ENCODE data around the gene PXK. TPM values are rescaled to one million over a fixed set of nuclear protein-coding genes. Genes with fewer than 3 reads are reported as not detected.

Gene PXK
- total RNA-seq, 2 experiments from 2014 or later = 68.7 to 125 TPM

DNA sequence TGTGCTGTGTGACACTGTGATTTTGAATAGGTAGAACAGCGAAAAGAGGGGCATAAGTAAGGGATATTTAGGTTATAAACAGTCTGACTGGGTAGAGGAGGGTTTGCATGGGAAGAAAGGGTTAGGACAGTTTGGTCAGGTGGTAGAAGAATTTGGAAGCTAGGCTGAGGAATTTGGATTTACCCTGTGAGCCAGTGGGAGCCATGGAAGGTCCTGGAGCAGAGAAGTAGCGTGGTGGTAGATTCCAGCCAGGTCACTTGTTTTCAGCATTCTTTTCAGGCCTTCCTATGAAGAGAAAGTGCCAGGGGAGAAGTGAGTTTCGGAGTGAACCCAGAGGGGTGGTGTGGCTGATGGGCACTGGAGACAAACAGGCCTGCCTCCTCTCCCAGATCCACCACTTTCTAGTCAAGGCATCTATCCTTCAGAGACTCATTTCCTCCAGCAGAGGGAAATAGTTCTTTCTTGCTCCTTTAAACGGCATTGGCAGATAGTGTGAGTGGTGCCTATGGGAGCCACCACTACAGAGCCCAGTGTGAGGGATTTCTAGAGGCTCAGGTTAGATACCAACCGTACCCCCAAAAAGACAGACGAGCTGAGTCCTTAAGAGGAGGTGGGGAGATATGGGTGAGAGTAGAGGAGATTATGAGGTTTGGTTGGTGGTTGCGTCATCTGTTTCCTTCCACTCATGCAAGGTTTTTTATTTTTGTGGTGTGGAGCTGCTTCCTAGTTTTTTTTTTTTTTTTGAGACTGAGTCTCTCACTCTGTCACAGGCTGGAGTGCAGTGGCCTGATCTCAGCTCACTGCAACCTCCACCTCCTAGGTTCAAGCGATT is 21.2 kb downstream of the PXK start:
- ChIA-PET CTCF (ENCODE audit: unreplicated experiment) (interaction anchor here (0.5 to 1.3 kb wide), 3 partner anchors 18 to 21 kb away, joined by 3 to 5 read pairs (median 3); no protein-coding TSS in a partner anchor), POLR2A (interaction anchor here (0.6 to 13.7 kb wide), 10 partner anchors 12 to 180 kb away, joined by 3 to 711 read pairs (median 4); partner anchors contain the start of genes HTD2, PXK and RPP14)
- peak overlapping the region; percentile 99 for H3K27ac ChIP-seq (ENCODE audit: low read depth, low read length, poor library complexity, severe bottlenecking)
- H3K79me2 ChIP-seq (ENCODE audit: insufficient read depth, low read depth, low read length) = peaks cover 84% of the 10 kb centered on the region
- intact Hi-C loops (cut with micrococcal nuclease; ENCODE audit: unreplicated experiment) = no loop called here
- no peaks in the 10 kb centered on the region for H4K20me1 ChIP-seq (ENCODE audit: insufficient read depth, low read length)
- no peak for TF ChIP-seq EZH2phosphoT487 (IDR thresholded peaks at IDR 0.05; ENCODE audit: borderline replicate concordance, low read depth, low read length)
- TF ChIP-seq, protein P1, sequence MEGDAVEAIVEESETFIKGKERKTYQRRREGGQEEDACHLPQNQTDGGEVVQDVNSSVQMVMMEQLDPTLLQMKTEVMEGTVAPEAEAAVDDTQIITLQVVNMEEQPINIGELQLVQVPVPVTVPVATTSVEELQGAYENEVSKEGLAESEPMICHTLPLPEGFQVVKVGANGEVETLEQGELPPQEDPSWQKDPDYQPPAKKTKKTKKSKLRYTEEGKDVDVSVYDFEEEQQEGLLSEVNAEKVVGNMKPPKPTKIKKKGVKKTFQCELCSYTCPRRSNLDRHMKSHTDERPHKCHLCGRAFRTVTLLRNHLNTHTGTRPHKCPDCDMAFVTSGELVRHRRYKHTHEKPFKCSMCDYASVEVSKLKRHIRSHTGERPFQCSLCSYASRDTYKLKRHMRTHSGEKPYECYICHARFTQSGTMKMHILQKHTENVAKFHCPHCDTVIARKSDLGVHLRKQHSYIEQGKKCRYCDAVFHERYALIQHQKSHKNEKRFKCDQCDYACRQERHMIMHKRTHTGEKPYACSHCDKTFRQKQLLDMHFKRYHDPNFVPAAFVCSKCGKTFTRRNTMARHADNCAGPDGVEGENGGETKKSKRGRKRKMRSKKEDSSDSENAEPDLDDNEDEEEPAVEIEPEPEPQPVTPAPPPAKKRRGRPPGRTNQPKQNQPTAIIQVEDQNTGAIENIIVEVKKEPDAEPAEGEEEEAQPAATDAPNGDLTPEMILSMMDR (conservative IDR thresholded peaks at IDR 0.05; ENCODE audit: low read length) = peak; percentile 35; the same call in 1 of the 2 replicates
- no peak overlapping the region for H2AFZ ChIP-seq (ENCODE audit: low read length)
- peak overlapping the region; percentile 85 for H3K4me2 ChIP-seq (ENCODE audit: low read length)
- H3K4me1 ChIP-seq (ENCODE audit: insufficient read depth, low read length, poor library complexity, severe bottlenecking) = peaks cover 96% of the 10 kb centered on the region
- no peaks in the 10 kb centered on the region for H3K9me2 ChIP-seq (ENCODE audit: insufficient read depth, low read length)
- no peaks in the 10 kb centered on the region for H3K9me3 ChIP-seq (ENCODE audit: low read length)
- DNase-seq (ENCODE audit: low spot score) = peak; percentile 79
- H3K36me3 ChIP-seq (ENCODE audit: insufficient read depth, low read length) = peaks cover 50% of the 10 kb centered on the region
- peak overlapping the region; percentile 62 for H3K4me3 ChIP-seq (ENCODE audit: low read depth, low read length, poor library complexity, severe bottlenecking)
- BruUV-seq (replicated peaks) = TSS peak; percentile 92

DNA sequence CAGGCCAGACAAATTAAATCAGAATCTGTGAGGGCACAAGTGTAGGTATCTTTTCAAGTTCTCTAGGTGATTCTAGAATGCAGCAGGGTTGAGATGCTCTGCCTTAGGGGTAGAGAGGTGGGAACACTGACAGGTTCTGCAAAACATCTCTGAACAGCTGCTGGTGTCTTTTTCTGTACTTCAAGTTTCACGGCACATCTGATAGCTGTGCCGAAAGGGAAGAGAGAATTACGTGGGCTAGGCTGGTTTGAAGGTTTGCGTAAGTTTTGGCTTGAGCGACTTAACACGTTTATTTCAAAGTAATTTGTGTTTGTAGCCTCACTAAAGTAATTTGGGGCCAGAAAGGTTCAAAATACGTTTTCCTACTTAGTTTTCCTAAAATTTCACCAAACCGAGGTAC is 22.5 kb downstream of the PXK start:
- H3K27ac ChIP-seq (ENCODE audit: low read depth, low read length, poor library complexity, severe bottlenecking) = peak overlapping the region; percentile 99
- no peak overlapping the region for H2AFZ ChIP-seq (ENCODE audit: low read length)
- intact Hi-C loops (cut with micrococcal nuclease; ENCODE audit: unreplicated experiment) = no loop called here
- peaks cover 59% of the 10 kb centered on the region for H3K36me3 ChIP-seq (ENCODE audit: insufficient read depth, low read length)
- peaks cover 95% of the 10 kb centered on the region for H3K79me2 ChIP-seq (ENCODE audit: insufficient read depth, low read depth, low read length)
- peak overlapping the region; percentile 62 for H3K4me3 ChIP-seq (ENCODE audit: low read depth, low read length, poor library complexity, severe bottlenecking)
- no peaks in the 10 kb centered on the region for H3K9me3 ChIP-seq (ENCODE audit: low read length)
- no peak for TF ChIP-seq EZH2phosphoT487 (IDR thresholded peaks at IDR 0.05; ENCODE audit: borderline replicate concordance, low read depth, low read length)
- TF ChIP-seq, protein P1 (conservative IDR thresholded peaks at IDR 0.05; ENCODE audit: low read length) = no peak
- ChIA-PET POLR2A (interaction anchor here (0.6 to 13.7 kb wide), 4 partner anchors 11 to 46 kb away, joined by 4 to 711 read pairs (median 14); partner anchors contain the start of gene PXK), CTCF (ENCODE audit: unreplicated experiment) (interaction anchor here (0.6 to 1.1 kb wide), 4 partner anchors 14 to 49 kb away, joined by 3 to 6 read pairs (median 4); partner anchors contain the start of genes HTD2 and RPP14)
- no peaks in the 10 kb centered on the region for H4K20me1 ChIP-seq (ENCODE audit: insufficient read depth, low read length)
- peak overlapping the region; percentile 85 for H3K4me2 ChIP-seq (ENCODE audit: low read length)
- DNase-seq (ENCODE audit: low spot score) = peak; percentile 89
- peaks cover 85% of the 10 kb centered on the region for H3K4me1 ChIP-seq (ENCODE audit: insufficient read depth, low read length, poor library complexity, severe bottlenecking)
- BruUV-seq (replicated peaks) = TSS peak; percentile 9
- no peaks in the 10 kb centered on the region for H3K9me2 ChIP-seq (ENCODE audit: insufficient read depth, low read length)

Measured in OCI-LY7 (cell line).